GM19463 (cell line): Measurements from ENCODE around the gene TRIO.

Experiments
- ATAC-seq: cut with Tn5 transposase; IDR thresholded peaks from one replicate; pipeline ENCODE4 v1.9.1; 2021; ENCODE audit warnings: mild to moderate bottlenecking, moderate library complexity; ENCODE audit not compliant: unreplicated experiment

The TRIO gene

DNA sequence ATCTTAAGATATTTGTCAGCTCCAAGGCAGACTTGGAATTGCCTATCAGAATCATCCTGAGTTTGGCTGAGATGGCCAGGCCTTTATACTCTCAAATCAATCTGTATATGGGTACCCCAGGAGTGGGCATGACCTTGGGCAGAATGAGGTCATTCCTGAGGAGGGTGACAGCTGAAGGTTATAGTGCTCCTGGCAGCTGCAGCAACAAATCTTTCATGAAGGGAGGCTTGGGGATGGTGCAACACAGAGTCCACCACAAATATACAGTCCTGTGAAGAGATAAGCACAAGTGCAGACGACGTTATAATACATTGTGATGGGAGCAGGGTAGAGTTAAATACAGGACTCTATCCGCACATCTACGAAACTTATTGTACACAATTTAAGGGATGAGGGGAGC lies 21.1 kb upstream of the TRIO start:
- no peak for ATAC-seq

DNA sequence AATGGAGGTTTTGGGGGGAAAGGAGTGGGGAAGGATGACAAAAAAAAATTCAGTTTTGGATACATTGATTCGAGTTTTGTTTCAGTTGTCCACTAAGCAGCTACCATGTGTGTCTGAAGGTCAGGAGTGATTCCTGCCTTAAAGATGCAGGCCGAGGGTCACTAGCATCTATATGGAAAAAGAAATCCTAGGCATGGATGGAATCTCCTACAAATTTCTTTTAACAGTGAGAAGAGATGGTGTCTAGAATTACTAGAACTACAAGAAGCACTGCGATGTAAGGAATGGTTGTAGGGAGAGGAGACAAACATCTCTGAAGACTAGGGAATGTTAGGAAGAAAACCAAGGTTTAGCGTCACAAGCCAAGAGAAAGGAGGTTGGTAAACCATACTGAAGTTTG lies 19.6 kb upstream of the TRIO start:
- no peak for ATAC-seq

DNA sequence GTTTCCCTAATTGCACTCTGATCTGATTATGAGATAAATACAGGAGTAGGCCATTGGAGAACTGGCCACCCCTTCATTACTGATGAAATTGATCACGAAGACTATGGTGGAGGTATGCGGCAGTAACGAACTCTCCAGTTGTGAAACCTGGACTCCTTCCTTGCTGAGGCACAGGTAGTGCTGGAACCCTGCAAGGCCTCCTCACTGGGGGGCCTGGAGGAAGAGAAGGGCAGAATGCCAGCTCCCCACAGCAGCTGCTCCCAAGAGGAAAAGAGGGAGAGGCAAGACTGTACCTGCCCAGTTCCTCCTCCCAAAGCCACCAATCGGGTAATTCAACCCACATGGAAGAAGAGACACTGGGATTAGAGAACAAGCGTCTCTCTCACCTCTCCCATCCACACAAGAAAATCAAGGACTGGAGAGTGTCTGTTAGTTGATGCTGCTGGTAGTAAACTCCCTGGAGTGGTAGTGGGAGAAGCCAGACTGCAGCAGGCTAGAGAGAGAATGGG lies 19.1 kb upstream of the TRIO start:
- ATAC-seq: no peak

DNA sequence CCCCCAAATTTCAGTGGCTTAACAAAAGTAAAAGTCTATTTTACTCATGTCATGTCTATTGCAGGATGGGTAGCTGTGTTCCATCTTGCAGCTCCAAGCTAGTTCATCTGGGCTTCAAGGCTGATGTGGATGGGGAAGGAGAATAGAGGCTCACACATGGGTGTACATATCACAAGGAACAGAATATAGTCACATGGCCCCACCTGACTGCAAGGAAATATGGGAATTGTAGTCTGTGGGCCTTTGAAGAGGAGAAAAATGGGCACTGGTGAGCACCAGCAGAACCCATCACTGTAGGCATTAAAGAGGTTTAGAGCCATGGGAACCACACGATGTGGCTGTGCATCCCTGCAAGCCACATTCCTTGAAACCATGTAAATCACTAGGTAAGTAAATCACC lies 17.9 kb upstream of the TRIO start:
- no peak for ATAC-seq

DNA sequence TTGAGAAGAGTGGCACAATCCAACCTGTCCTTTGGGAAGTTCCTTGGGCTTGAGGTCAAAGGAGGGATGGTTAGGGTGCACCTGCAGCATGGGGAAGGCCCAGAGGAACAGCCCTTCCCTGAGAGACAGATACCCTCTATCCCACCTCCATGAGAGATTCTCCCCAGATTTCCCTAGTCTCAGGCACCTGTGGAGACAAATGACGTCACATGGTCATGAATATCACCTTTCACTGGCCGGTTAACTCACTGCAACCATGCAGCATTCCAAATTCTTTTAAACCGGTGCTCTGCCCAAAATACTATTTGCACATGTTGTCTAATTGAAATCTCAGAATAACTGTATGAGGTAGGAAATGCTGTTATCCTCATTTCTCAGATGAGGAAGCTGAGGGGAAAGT lies 15.6 kb upstream of the TRIO start:
- no peak for ATAC-seq

DNA sequence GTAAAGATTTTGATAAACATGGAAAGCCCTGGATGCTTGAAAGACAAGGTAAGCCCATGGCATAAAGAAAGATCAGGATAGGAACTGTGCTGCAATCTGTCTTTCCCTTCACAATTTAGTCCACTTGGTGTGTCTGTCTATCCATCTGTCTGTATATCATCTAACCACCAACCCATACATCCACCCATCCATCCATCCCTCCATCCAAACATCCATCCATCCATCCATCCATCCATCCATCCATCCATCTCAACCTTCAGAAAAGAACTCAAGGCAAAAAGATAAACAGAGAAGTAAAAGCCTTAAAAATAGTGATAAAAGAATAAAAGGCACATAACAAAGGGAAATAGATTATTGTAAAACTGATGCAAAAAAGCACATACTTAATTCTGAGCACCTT lies 15.1 kb upstream of the TRIO start:
- ATAC-seq: no peak

DNA sequence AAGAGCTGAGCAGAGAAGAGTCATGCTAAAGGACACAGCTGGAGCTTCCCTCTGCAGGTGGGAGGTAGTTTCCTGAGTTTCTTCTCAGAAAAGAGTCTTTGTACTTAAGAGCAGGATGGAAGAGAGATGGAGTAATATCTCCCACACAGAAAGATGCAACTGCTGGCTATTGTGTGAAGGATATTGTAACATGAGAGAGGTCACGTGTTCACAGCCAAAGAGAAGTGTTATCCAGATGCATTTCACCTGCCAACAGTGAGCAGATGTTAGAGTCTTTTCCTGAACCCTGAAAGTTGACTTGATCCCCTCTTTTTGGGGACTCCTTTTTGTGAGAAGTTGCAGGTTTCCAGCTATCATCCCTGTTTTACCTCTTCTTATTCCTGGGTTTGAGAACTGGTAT lies 14.0 kb upstream of the TRIO start:
- ATAC-seq: no peak

DNA sequence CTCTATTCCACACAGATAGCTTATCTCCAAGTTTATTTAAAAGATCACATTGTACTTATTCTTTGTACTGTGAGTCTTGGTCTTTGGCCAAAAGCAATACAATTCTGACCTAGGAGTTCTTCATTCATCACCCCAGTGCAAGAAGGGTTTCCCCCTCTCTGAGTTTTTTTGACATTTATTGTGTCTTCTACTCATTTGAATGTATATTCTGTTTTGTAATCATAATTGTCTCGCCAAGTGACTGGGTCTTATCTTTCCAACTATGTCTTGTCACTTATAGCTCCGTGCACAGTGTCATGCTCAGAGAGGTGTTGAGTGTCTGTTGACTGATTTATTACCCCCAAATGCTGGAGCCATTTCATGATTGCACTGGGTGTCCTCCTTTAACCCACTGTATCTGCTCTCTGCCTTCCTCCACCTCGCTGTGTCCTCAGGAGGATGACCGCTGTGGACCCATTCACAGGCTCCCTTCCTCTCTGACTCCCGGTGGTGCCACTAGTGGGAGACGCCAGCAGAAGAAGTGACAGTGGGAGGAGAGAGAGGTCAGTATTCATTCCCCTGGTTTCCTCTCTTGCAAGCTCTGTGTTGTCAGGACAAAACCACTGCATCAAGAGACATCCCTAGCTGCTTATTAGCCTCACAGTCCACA lies 11.2 kb upstream of the TRIO start:
- ATAC-seq: no peak

DNA sequence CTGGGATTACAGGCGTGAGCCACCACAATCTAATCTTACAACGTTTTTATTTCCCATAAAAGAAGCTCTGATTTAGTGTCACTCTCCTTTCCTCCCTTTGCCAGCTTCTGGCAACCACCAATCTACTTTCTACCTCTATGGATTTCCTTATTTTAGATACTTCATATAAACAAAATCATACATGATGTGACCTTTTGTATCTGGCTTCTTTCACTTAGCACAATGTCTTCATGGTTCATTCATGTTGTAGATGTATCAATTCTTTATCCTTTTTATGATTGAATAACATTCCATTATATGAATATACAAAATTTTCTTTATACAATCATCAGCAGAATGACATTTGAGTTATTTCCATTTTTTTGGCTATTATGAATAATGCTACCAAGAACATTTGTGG lies 9.7 kb upstream of the TRIO start:
- no peak for ATAC-seq

DNA sequence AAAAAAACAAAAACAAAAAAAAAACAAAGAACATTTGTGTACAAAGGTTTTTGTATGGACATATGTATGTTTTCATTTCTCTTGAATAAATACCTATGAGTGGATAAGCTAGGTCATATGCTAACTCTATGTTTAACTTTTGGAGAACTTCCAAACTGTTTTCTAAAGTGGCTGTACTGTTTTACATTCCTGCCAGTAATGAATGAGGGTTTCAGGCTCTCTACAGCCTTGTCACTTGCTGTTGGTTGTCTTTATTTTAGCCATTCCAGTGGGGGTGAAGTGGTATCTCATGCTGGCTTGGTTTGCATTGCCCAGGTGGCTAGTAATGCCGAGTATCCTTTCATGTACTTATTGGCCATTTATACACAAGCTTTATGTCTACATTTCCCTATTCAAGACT lies 9.1 kb upstream of the TRIO start:
- ATAC-seq: no peak

DNA sequence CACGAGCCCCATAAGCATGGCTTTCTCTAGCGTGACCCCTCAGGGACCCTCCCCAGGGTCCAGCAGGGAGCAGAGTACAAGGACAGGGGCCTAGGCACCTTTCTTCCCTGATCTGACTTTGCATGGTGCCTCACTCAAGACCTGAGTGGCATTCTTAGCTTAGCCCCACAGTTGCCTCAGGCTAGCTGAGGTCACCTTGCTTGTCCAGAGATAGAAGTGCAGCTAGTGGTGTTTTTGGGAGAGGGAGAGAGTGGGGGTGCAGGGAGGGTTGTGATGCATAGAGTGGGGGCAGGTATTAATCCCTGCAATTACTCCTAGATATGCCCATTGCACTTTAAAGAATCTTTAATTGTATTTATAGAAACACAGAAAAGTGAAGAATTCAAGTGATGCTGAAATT lies 8.4 kb upstream of the TRIO start:
- ATAC-seq: no peak

DNA sequence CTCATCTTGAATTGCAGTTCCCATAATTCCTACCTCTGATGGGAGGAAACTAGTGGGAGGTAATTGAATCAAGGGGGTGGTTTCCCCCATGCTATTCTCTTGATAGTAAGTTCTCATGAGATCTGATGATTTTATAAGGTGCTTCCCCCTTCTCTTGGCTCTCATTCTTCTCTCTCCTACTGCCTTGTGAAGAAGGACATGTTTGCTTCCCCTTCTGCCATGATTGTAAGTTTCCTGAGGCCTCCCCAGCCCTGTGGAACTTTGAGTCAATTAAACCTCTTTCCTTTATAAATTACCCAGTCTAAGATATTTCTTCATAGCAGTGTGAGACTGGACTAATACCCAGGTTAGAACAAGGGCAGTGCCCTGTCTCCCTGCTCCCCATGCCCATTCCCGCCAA lies 7.5 kb upstream of the TRIO start:
- no peak for ATAC-seq

DNA sequence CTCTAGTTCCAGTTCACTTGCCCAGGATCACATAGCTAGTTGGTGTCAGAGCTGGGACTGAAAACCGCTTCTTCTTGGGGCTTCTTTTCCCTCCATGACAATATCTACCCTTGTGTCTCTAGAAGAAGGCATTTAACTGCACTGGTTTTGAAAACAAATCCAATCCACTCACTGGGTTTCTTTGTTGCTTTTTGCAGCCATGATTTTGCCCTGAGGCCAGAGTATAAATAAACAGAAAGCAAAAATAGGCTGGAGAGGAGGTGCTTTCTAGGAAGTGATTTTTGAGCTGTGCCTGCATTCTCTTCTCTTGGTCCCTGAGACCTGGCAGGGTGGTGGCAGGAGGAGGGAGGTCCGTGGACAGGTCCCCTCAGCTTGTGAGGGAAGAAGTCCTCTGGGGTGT lies 6.9 kb upstream of the TRIO start:
- no peak for ATAC-seq

DNA sequence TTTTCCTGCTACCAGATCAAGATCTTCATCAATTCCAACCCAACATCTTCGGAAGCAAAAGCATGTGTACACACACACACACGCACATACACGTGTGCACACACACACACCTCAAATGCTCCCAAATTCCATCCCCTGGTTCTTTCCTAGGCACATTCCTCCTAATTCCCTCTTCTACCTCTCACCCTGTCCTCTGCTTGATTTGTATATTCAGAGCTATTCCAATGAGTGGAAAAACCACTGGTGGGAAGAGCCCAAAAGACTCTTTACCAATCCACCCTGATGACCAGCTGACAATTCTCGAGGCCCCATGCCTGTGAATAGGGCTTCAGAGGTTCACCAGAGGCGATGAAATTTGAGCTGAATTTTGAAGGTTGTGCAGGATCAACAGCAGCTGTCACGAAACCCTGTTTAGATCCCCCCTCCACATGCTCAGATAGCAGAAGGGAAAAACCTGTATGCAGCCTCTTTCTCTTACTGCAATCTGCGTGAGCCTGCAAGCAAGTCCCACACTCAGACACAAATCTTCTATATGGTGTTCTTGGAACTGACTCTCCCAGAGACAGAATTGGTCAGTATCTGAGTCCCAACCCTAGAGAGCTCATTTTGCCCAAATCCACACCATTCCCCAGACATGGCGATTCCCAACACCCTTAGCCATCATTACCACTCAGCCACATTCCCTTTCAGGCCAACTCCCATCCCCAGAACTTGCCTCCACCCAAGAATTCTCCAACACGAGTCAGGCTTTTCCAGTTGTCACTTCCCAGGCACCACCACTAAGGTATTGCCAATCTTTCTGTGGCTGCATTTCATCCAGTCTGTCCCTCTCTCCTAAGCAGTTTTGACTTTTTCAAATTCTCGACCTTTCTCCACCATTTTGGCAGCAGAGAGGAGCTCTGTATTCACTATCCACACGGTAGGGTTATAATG lies 4.3 kb upstream of the TRIO start:
- ATAC-seq: no peak

DNA sequence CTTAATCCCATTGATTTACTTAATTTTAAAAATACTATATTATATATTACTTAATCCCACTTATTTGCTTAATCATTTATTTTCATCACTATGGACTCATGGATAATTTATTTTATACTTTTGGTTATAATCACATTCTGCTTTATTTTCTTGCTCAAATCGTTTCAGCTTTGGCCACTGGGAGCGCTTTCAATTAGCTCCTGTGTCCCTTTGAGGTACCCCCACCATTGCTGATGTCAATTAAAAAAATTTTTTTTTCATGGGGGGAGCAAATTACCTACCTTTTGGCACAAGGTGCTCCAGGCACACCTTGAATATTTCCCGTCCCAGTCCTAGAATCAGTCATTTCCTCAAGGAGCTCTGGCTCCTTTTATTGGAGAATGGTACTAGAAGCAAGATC lies 1.4 kb upstream of the TRIO start:
- no peak for ATAC-seq

DNA sequence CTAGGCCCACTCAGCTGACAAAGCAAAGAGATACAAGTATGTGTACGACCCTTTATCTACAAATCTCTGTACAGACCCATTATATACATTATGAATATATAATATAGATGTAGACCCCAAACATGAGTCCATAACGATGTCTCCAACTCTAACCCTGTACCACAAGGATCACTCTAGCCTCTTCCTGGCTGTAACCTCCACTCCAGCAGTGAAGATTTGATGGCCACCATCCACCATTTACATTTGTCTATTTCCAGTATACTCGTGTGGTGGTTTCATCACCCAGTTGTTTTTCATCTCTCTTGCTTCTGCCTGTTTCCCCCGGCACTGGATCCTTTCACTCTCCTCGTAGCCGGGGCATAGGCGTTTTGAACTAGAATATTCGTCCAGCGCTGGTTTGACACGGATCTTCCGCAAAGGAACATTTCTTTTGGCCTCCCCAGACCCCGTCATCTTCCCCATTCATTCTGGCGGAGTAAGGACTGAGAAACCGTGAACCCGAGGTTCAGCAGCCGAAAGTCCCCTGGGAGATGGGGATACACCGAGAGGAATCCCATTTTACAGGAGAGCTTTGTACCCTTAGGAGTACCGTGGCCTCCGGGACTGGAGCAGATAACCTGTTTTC lies 828 bp upstream of the TRIO start:
- ATAC-seq: peak; percentile 2

DNA sequence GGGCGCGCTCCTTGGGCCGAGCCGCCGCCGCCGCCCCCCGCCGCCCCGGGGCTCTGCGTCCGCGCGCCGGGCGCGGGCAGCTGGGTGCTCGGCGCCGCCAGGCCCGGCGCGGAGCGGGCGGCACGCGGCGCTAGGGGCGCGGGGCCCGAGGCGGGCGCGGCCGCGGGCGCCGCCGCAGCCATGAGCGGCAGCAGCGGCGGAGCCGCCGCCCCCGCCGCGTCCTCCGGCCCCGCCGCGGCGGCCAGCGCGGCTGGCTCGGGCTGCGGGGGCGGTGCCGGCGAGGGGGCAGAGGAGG lies 351 bp downstream of the TRIO start:
- peak; percentile 4 for ATAC-seq

DNA sequence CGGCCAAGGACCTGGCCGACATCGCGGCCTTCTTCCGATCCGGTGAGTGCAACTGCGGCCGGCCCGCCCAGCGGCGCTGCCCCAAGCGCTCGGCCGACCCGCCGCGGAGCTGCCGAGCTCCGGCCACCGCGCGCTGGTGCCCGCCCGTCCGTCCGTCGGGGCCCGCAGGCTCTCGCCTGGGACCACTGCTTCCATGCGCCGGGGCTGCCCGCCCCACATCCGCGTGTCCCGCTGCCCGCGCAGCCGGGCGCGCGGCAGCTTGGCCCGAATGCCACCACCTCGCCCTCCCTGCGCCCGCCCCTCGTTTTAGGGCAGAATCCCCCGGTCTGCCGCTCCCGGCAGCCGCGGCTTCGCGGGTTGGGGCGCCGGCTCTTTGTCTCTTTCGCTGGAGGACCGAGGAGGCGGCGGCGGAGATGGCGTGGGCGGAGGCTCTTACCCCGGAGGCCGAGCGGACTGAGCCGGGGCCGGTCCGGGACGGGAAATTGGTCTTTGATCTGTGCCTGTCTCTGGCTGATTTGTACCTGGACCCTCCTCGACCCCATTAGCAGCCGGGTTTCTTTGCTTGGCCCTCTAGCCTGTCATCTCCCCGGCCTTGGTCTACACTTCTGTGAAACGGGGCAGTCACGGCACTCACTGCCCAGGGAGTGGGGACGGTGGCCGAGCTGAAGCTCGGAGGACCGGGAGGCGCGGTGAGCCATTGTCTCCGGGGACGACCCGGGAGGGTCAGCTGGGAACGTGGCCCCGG lies 871 bp downstream of the TRIO start:
- ATAC-seq: peak; percentile 1

DNA sequence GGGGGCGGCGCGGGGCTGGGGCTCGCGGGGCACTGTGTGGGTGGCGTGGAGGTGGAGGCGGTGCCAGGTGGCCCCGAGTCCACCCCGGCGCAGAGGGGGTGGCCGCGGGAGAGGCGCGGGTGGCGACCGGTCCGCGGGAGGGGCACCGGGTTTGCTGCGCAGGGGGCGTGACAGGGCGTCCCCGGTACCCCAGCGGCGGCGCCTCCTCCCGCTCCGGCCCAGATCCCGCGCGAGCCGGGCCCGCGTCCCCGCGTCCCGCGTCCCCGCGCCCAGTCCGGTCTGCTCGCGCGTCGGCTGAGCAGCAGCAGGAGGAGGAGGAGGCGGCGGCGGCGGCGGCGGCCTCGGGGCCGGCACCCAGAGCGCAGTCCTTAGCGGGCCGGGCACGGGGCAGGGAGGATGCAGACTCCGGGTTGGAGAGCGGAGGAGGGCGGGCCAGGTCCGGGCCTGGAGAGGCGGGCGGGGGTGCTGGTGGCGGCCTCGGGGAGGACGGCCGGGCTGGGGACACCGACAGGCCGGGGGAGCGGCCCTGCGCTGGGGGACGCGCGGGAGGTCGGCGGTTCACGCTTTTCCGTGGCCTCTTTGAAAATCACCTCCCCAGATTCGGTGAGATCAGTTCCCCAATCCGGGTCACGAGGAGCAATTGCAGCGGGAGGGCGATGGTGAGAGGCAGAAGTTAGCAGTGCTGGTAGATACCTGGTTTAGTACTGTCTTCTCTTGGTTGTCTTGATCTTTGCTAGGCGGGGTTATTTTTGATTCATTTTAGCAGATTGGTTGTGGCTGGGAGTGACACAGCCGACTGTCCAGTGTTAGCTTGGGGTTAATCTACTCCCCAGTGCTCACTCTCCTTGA lies 1.7 kb downstream of the TRIO start:
- ATAC-seq: peak; percentile 45
